Lower lobe of right lung (tissue), 2 donors: ENCODE measurements around the gene LAMA5. TPM values are rescaled to one million over a fixed set of nuclear protein-coding genes. Genes with fewer than 3 reads are reported as not detected.

ENCODE experiments used
- ATAC-seq, 2 donors: fragments of 200-7000 bp; cut with Tn5 transposase; one replicate each; pipeline ENCODE4 v1.9.1; 2020 to 2022; ENCODE audit warnings: mild to moderate bottlenecking in 2 of 2, moderate library complexity in 2 of 2
- DNase-seq: peaks from one replicate; pipeline ENCODE4 v3.0.0-alpha.2; 2020
- H3K27ac ChIP-seq: fragments of 200-600 bp; one replicate; pipeline ENCODE4 v1.8.0; 2022
- H3K27me3 ChIP-seq: fragments of 200-600 bp; one replicate; pipeline ENCODE4 v1.8.0; 2022; ENCODE audit warnings: low read depth
- H3K36me3 ChIP-seq: fragments of 200-600 bp; one replicate; pipeline ENCODE4 v1.8.0; 2022; ENCODE audit warnings: mild to moderate bottlenecking
- H3K4me1 ChIP-seq: fragments of 200-600 bp; one replicate; pipeline ENCODE4 v1.8.0; 2022
- H3K4me3 ChIP-seq: fragments of 200-600 bp; one replicate; pipeline ENCODE4 v1.8.0; 2022; ENCODE audit warnings: mild to moderate bottlenecking
- H3K9me3 ChIP-seq: fragments of 200-600 bp; one replicate; pipeline ENCODE4 v1.8.0; 2022
- CTCF ChIP-seq: fragments of 200-600 bp; IDR thresholded peaks from one replicate; pipeline ENCODE4 v1.8.0; 2022; ENCODE audit warnings: antibody characterized with exemption, mild to moderate bottlenecking
- intact Hi-C: fragments of 100-400 bp; cut with DNase I; formaldehyde crosslinking; loops from one replicate; pipeline ENCODE4 v1.11.0; 2022
- total RNA-seq: library from RNA; stranded (reverse); fragmentation: NEBNext Ultra II Directional; extraction: Animal tissue kit (Norgen Biotek cat#: 25700); gene quantifications from one replicate; pipeline ENCODE4 v1.2.1, GENCODE V29; 2021
- donor health status: DM: no; HTN: yes; CAD: no; lungs with severe emphysema.

Gene LAMA5
- total RNA-seq, 1 donor from 2014 or later = 282 TPM

- DNase-seq (peak; percentile 91), ATAC-seq (peak; percentile 69 to 73)
- H3K4me1 ChIP-seq = peaks cover 87% of the 10 kb centered on the region
- no peaks in the 10 kb centered on the region for H3K27me3 ChIP-seq
- H3K9me3 ChIP-seq = no peaks in the 10 kb centered on the region
- H3K36me3 ChIP-seq = peaks cover 5% of the 10 kb centered on the region
- intact Hi-C loops = no loop called here
- TF ChIP-seq CTCF = no peak
- H3K4me3 ChIP-seq = peak overlapping the region; percentile 28
- peak overlapping the region; percentile 86 for H3K27ac ChIP-seq
Measured at GRCh38 chr20:62361799-62362589, 5.1 kb downstream of the LAMA5 start.

- ATAC-seq = peak; percentile 37 to 49
- Histone ChIP-seq H3K27me3 (no peaks in the 10 kb centered on the region), H3K27ac (peak overlapping the region; percentile 86), H3K9me3 (no peaks in the 10 kb centered on the region), H3K4me3 (peak overlapping the region; percentile 28), H3K36me3 (peaks cover 5% of the 10 kb centered on the region), H3K4me1 (peaks cover 93% of the 10 kb centered on the region)
- intact Hi-C loops = no loop called here
- no peak for TF ChIP-seq CTCF
- DNase-seq = peak; percentile 81
Measured at GRCh38 chr20:62360854-62361798, 6.0 kb downstream of the LAMA5 start.

GRCh38 chr20:62359491-62360121 is 7.5 kb downstream of the LAMA5 start:
- peak in 1 of 2 donors; percentile 0 for ATAC-seq
- peak; percentile 62 for DNase-seq

GRCh38 chr20:62359043-62359490 is 8.0 kb downstream of the LAMA5 start:
- H3K4me1 ChIP-seq = peaks cover 91% of the 10 kb centered on the region
- peak overlapping the region; percentile 16 for H3K4me3 ChIP-seq
- H3K9me3 ChIP-seq = no peaks in the 10 kb centered on the region
- H3K27ac ChIP-seq = peak overlapping the region; percentile 90
- ATAC-seq (no peak), DNase-seq (no peak)
- TF ChIP-seq CTCF = no peak
- intact Hi-C loops = no loop called here
- peaks cover 5% of the 10 kb centered on the region for H3K36me3 ChIP-seq
- H3K27me3 ChIP-seq = no peaks in the 10 kb centered on the region

More at GRCh38 chr20:62359491-62360121, 7.5 kb downstream of the LAMA5 start:
- no peaks in the 10 kb centered on the region for H3K9me3 ChIP-seq
- H3K27me3 ChIP-seq = no peaks in the 10 kb centered on the region
- intact Hi-C loops = no loop called here
- H3K27ac ChIP-seq = peak overlapping the region; percentile 90
- H3K4me3 ChIP-seq = peak overlapping the region; percentile 6
- peaks cover 93% of the 10 kb centered on the region for H3K4me1 ChIP-seq
- TF ChIP-seq CTCF = no peak
- peaks cover 5% of the 10 kb centered on the region for H3K36me3 ChIP-seq
